Pancreas (tissue), 10 donors: Measurements from ENCODE around the gene C19orf25. TPM values are rescaled to one million over a fixed set of nuclear protein-coding genes. Genes with fewer than 3 reads are reported as not detected.

Source experiments
- ATAC-seq, 4 donors: fragments of 200-7000 bp; cut with Tn5 transposase; one replicate each; pipeline versions ENCODE4 v1.8.0 to v1.9.1; 2020; ENCODE audit warnings: mild to moderate bottlenecking in 4 of 4, moderate library complexity in 4 of 4
- DNase-seq, 6 donors: peaks; one replicate each; pipeline ENCODE4 v3.0.0-alpha.2; 2020
- FAIRE-seq: peaks from 2 replicates; lab custom pipeline; 2012; peaks lifted over from hg19 to GRCh38; lab: Jason Lieb, UNC
- H3K27ac ChIP-seq, 4 donors: fragments of 200-600 bp; sonication (generic); 1 replicate in 3 of 4; 2 replicates in 1 of 4; pipeline versions ENCODE4 v1.5.0 to v1.8.0; 2020
- H3K27me3 ChIP-seq, 4 donors: fragments of 200-600 bp; one replicate each; pipeline ENCODE4 v1.8.0; 2021
- H3K36me3 ChIP-seq, 3 donors: fragments of 200-600 bp; sonication (generic) in 1 of 3; one replicate each; pipeline versions ENCODE4 v1.5.0 to v1.8.0; 2020 to 2021
- H3K4me1 ChIP-seq, 3 donors: fragments of 200-600 bp; one replicate each; pipeline ENCODE4 v1.8.0; 2021
- H3K4me3 ChIP-seq, 4 donors: fragments of 200-600 bp; sonication (generic) in 2 of 4; one replicate each; pipeline versions ENCODE4 v1.5.0 to v1.8.0; 2020 to 2021
- H3K9me3 ChIP-seq, 4 donors: fragments of 200-600 bp; one replicate each; pipeline ENCODE4 v1.8.0; 2021
- whole genome bisulfite sequencing, 2 donors: extraction: QIAGEN DNeasy Blood & Tissue Kit; methylation state at CpG; one replicate each; pipeline ENCODE4 v1.1.7; 2013; 5-methylcytosine and 5-hydroxymethylcytosine counted together
- intact Hi-C, 3 donors: fragments of 100-400 bp; cut with DNase I; formaldehyde crosslinking; loops; one replicate each; pipeline versions ENCODE4 v1.11.1 to v1.14.2; 2022
- polyA plus RNA-seq, 2 donors: library from polyadenylated mRNA; stranded (reverse); fragments of 200-250 nt; gene quantifications; one replicate each; pipeline ENCODE4 v1.2.3, GENCODE V29; 2013
- total RNA-seq, 6 donors: library from RNA; stranded (reverse); fragmentation: NEBNext Ultra II Directional in 4 of 6; extraction: Animal tissue kit (Norgen Biotek cat#: 25700) in 4 of 6; gene quantifications; one replicate each; pipeline versions ENCODE4 v1.2.1 to v1.2.4, GENCODE V29; 2021 to 2023
- TF ChIP-seq, protein P1 (sequence below), 4 donors: fragments of 200-600 bp; sonication (generic) in 3 of 4; IDR thresholded peaks; one replicate each; pipeline versions ENCODE4 v1.5.0 to v1.8.0; 2021; ENCODE audit warnings: antibody characterized with exemption in 4 of 4
- donor health status: healthy with polysubstance abuse.
- donor health status: DM: no; HTN: no; CAD: no; lungs with moderate emphysema.
- donor health status: DM: no; HTN: no; CAD: no.
- donor health status: control.
- donor health status: control.
- donor health status: Bipolar disorder and iron deficiency.
- donor health status: DM: yes; HTN: yes; CAD: no.
- donor health status: DM: no; HTN: no; CAD: no.
- donor health status: DM: no; HTN: no; CAD: no.
- donor health status: DM: yes; HTN: yes; CAD: no.

The C19orf25 gene
- total and polyA plus RNA-seq, 8 donors: 10.7 to 39.0 (median 15.6) TPM

- FAIRE-seq (no peak), ATAC-seq (no peak), DNase-seq (peak in 5 of 6 donors; percentile 34 to 82 (median 58))
- H3K27me3 ChIP-seq: no peaks in the 10 kb centered on the region
- H3K9me3 ChIP-seq: no peaks in the 10 kb centered on the region
- intact Hi-C loops: no loop called here
- H3K4me3 ChIP-seq: peak overlapping the region; percentile 34 to 63 (median 39)
- no peaks in the 10 kb centered on the region for H3K36me3 ChIP-seq
- TF ChIP-seq, protein P1, sequence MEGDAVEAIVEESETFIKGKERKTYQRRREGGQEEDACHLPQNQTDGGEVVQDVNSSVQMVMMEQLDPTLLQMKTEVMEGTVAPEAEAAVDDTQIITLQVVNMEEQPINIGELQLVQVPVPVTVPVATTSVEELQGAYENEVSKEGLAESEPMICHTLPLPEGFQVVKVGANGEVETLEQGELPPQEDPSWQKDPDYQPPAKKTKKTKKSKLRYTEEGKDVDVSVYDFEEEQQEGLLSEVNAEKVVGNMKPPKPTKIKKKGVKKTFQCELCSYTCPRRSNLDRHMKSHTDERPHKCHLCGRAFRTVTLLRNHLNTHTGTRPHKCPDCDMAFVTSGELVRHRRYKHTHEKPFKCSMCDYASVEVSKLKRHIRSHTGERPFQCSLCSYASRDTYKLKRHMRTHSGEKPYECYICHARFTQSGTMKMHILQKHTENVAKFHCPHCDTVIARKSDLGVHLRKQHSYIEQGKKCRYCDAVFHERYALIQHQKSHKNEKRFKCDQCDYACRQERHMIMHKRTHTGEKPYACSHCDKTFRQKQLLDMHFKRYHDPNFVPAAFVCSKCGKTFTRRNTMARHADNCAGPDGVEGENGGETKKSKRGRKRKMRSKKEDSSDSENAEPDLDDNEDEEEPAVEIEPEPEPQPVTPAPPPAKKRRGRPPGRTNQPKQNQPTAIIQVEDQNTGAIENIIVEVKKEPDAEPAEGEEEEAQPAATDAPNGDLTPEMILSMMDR (IDR thresholded peaks at IDR 0.05): no peak
- peaks cover 0 to 24% (median 12%) of the 10 kb centered on the region in 3 donors for H3K4me1 ChIP-seq
- 26 to 27% methylated on average over 35 to 37 of the region's 37 CpGs for whole genome bisulfite sequencing, 2 donors
- peak overlapping the region; percentile 14 to 79 (median 64) for H3K27ac ChIP-seq
These were observed 10.7 kb upstream of the C19orf25 start for GRCh38 chr19:1489463-1490310.

DNA sequence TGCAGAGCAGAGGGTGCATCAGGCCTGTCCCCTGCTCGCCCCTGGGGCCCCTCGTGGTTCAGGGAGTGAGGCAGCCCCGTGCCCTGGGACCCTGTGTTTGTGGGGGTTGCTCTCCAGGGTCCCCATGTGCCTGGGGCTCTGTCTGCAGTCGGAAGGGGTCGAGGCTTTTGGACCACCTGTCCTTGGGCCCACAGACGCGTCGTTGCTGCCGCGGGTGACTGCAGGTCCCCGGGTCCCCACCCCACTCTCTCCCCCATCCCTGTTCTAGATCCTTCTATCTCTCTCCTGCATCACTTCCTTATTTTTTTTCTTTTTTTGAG, 9.2 kb upstream of the C19orf25 start:
- peak in 1 of 6 donors; percentile 19 for DNase-seq
- H3K27me3 ChIP-seq: no peaks in the 10 kb centered on the region
- no peaks in the 10 kb centered on the region for H3K9me3 ChIP-seq
- no peak overlapping the region for H3K27ac ChIP-seq
- H3K4me3 ChIP-seq: no peak overlapping the region
- WGBS, 2 donors: 88 to 91% methylated on average over 11 of the region's 11 CpGs
- no peak for ATAC-seq
- no peaks in the 10 kb centered on the region for H3K36me3 ChIP-seq
- TF ChIP-seq, protein P1 (IDR thresholded peaks at IDR 0.05): no peak
- H3K4me1 ChIP-seq: peaks cover 0 to 24% (median 12%) of the 10 kb centered on the region in 3 donors
- intact Hi-C loops: no loop called here
- no peak for FAIRE-seq

DNA sequence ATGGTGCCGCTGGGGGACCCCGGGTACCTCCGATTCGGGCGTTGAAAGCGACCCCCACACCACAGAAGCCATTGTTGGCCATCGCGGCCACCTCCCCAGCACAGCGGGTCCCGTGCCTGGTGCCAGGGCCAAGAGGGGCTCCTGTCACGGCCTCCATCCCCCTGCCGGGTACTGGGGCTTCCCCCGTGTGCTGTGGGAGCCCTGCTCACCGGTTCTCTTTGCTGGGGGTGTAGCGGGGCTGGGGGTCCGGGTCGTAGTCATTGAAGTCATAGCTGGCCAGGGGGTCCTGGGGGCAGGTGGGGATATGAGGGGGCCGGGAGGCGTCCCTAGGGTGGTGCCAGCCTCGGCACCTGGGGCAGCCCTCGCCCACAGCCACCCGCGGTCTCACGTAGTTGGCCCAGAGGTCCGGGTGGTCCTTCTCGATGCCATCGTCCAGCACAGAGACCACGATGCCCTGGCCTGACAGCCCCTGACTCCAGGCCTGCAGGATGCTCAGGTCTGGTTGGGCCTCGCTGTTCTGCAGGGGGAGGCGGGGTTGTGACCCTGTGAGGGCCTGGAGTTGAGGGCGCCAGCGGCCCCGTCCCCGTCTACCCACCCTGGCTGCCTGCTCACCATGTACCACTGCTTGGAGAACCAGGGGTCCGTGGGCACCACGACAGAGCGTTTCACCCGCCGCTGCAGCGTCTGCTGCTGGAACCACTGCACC, 8.7 kb upstream of the C19orf25 start:
- WGBS, 2 donors: 88 to 94% methylated on average over 38 to 40 of the region's 40 CpGs
- Histone ChIP-seq H3K9me3 (no peaks in the 10 kb centered on the region), H3K4me1 (peaks cover 0 to 19% (median 12%) of the 10 kb centered on the region in 3 donors), H3K4me3 (no peak overlapping the region), H3K27me3 (no peaks in the 10 kb centered on the region), H3K27ac (no peak overlapping the region), H3K36me3 (no peaks in the 10 kb centered on the region)
- DNase-seq (peak in 3 of 6 donors; percentile 22 to 78 (median 45)), FAIRE-seq (no peak), ATAC-seq (no peak)
- intact Hi-C loops: no loop called here
- TF ChIP-seq, protein P1 (IDR thresholded peaks at IDR 0.05): no peak

- Histone ChIP-seq H3K4me3 (no peak overlapping the region), H3K4me1 (peaks cover 0 to 12% (median 12%) of the 10 kb centered on the region in 3 donors), H3K27ac (no peak overlapping the region), H3K36me3 (no peaks in the 10 kb centered on the region), H3K9me3 (no peaks in the 10 kb centered on the region), H3K27me3 (no peaks in the 10 kb centered on the region)
- DNase-seq (peak in 2 of 6 donors; percentile 15 to 65), FAIRE-seq (no peak), ATAC-seq (no peak)
- 94 to 97% methylated on average over 52 to 56 of the region's 56 CpGs for whole genome bisulfite sequencing, 2 donors
- TF ChIP-seq, protein P1 (IDR thresholded peaks at IDR 0.05): no peak
- intact Hi-C loops: no loop called here
These were observed 7.9 kb upstream of the C19orf25 start for GRCh38 chr19:1486720-1487575.
